A549 (cell line): ENCODE measurements around the gene PPIG. TPM values are rescaled to one million over a fixed set of nuclear protein-coding genes. Genes with fewer than 3 reads are reported as not detected.

Experiments
- ATAC-seq, 2 experiments: fragments of 200-7000 bp in 1 of 2; fragments of >200 bp in 1 of 2; cut with Nextera tagmentation in 1 of 2; cut with Tn5 transposase in 1 of 2; 3 replicates each; pipeline versions ENCODE4 v1.8.0 to v1.9.1; 2018 to 2020; ENCODE audit warnings: mild to moderate bottlenecking in 1 of 2, moderate library complexity in 1 of 2
- CTCF ChIA-PET: fragments of 300-600 bp; sonication (Branson Sonifier 250); formaldehyde crosslinking; extraction: SDS; loops from one replicate; lab custom pipeline; 2021; ENCODE audit warnings: antibody characterized with exemption, inconsistent platforms; lab: Yijun Ruan, JAX
- POLR2A ChIA-PET: fragments of 350-600 bp; formaldehyde crosslinking; extraction: SDS; loops from one replicate; lab custom pipeline; 2021; ENCODE audit warnings: antibody characterized with exemption, inconsistent platforms; lab: Yijun Ruan, JAX
- DNase-seq, 2 experiments: peaks; one replicate each; pipeline versions ENCODE4 v3.0.0 to v3.0.0-alpha.2; 2011 to 2016; ENCODE audit warnings: low read depth in 1 of 2, low spot score in 1 of 2
- FAIRE-seq: peaks from 2 replicates; lab custom pipeline; 2011; peaks lifted over from hg19 to GRCh38; lab: Jason Lieb, UNC
- H3K27ac ChIP-seq, 2 experiments: fragments of >200 bp; sonication (Bioruptor Twin); formaldehyde crosslinking; 3 replicates each; pipeline ENCODE4 v1.5.1; 2016 to 2017
- H3K4me1 ChIP-seq: fragments of >200 bp; sonication (Bioruptor Twin); formaldehyde crosslinking; 3 replicates; pipeline ENCODE4 v1.6.1; 2016
- H3K4me2 ChIP-seq: fragments of >200 bp; sonication (Bioruptor Twin); formaldehyde crosslinking; 3 replicates; pipeline ENCODE4 v1.6.1; 2016
- H3K4me3 ChIP-seq: fragments of >200 bp; sonication (Bioruptor Twin); formaldehyde crosslinking; 3 replicates; pipeline ENCODE4 v1.5.1; 2016
- H3K9me3 ChIP-seq: fragments of >200 bp; sonication (Bioruptor Twin); formaldehyde crosslinking; 3 replicates; pipeline ENCODE4 v1.6.1; 2016
- BCL3 ChIP-seq: fragments of >200 bp; sonication (Bioruptor Twin); formaldehyde crosslinking; IDR thresholded peaks from 3 replicates; pipeline ENCODE4 v1.6.1; 2016
- BHLHE40 ChIP-seq: IDR thresholded peaks from 2 replicates; pipeline ENCODE4 v1.6.1; 2012; ENCODE audit warnings: low read depth, low read length, inconsistent platforms
- CEBPB ChIP-seq, 2 experiments: fragments of >200 bp in 1 of 2; sonication (Bioruptor Twin) in 1 of 2; formaldehyde crosslinking in 1 of 2; IDR thresholded peaks; 2 replicates each; pipeline ENCODE4 v1.6.1; 2012 to 2016
- EHF ChIP-seq: fragments of 250-450 bp; sonication (Bioruptor Pico); IDR thresholded peaks from 2 replicates; pipeline ENCODE4 v1.5.0; 2020; ENCODE audit warnings: mild to moderate bottlenecking
- ELK1 ChIP-seq: fragments of 150-350 bp; IDR thresholded peaks from 2 replicates; pipeline ENCODE4 v1.6.1; 2014; ENCODE audit warnings: low read depth, mild to moderate bottlenecking, low read length
- ESRRA ChIP-seq: fragments of 150-350 bp; IDR thresholded peaks from 2 replicates; pipeline ENCODE4 v1.6.1; 2014; ENCODE audit warnings: mild to moderate bottlenecking, low read length, borderline replicate concordance
- GATA3 ChIP-seq: IDR thresholded peaks from 2 replicates; pipeline ENCODE4 v1.6.1; 2012; ENCODE audit warnings: borderline replicate concordance
- HOXB13 ChIP-seq: fragments of 250-450 bp; sonication (Bioruptor Pico); IDR thresholded peaks from 2 replicates; pipeline ENCODE4 v1.5.0; 2020; ENCODE audit warnings: low read depth, mild to moderate bottlenecking, moderate library complexity
- JUNB ChIP-seq: fragments of >200 bp; sonication (Bioruptor Twin); formaldehyde crosslinking; IDR thresholded peaks from 2 replicates; pipeline ENCODE4 v1.6.1; 2016
- KDM5A ChIP-seq: fragments of 200-600 bp; sonication (generic); IDR thresholded peaks from 2 replicates; pipeline ENCODE4 v1.6.1; 2016; ENCODE audit warnings: antibody characterized with exemption, mild to moderate bottlenecking
- MAFK ChIP-seq: fragments of 450-650 bp; IDR thresholded peaks from 2 replicates; pipeline ENCODE4 v1.6.1; 2014; ENCODE audit not compliant: partially characterized antibody
- PBX3 ChIP-seq: IDR thresholded peaks from 2 replicates; pipeline ENCODE4 v1.6.1; 2012
- POLR2A ChIP-seq: IDR thresholded peaks from 2 replicates; pipeline ENCODE4 v1.6.1; 2012; ENCODE audit warnings: mild to moderate bottlenecking, low read length
- RAD21 ChIP-seq, 2 experiments: fragments of >200 bp in 1 of 2; sonication (Bioruptor Twin) in 1 of 2; formaldehyde crosslinking in 1 of 2; IDR thresholded peaks in 1 of 2; conservative IDR thresholded peaks in 1 of 2; 2 replicates in 1 of 2; 3 replicates in 1 of 2; pipeline ENCODE4 v1.6.1; 2012 to 2018; ENCODE audit warnings: inconsistent platforms in 1 of 2
- RARB ChIP-seq: fragments of 250-450 bp; sonication (Bioruptor Pico); IDR thresholded peaks from 2 replicates; pipeline ENCODE4 v1.8.0; 2021; ENCODE audit warnings: mild to moderate bottlenecking, moderate library complexity
- RCOR1 ChIP-seq: fragments of 150-350 bp; IDR thresholded peaks from 2 replicates; pipeline ENCODE4 v1.6.1; 2014; ENCODE audit warnings: antibody characterized with exemption, low read length, low read depth
- REST ChIP-seq: fragments of 200-600 bp; sonication (generic); IDR thresholded peaks from 2 replicates; pipeline ENCODE4 v1.6.1; 2016; ENCODE audit warnings: antibody characterized with exemption, mild to moderate bottlenecking, moderate library complexity
- TFCP2L1 ChIP-seq: fragments of 250-450 bp; sonication (Bioruptor Pico); IDR thresholded peaks from 2 replicates; pipeline ENCODE4 v1.5.0; 2021; ENCODE audit warnings: mild to moderate bottlenecking
- TP53 ChIP-seq: fragments of 250-450 bp; sonication (Bioruptor Pico); IDR thresholded peaks from 2 replicates; pipeline ENCODE4 v1.5.0; 2021; ENCODE audit warnings: mild to moderate bottlenecking, moderate library complexity
- USF2 ChIP-seq: fragments of 450-650 bp; IDR thresholded peaks from 2 replicates; pipeline ENCODE4 v1.6.1; 2014; ENCODE audit warnings: antibody characterized with exemption
- ZC3H11A ChIP-seq: fragments of 450-650 bp; IDR thresholded peaks from 2 replicates; pipeline ENCODE4 v1.6.1; 2014; ENCODE audit warnings: antibody characterized with exemption, mild to moderate bottlenecking
- ZFP36 ChIP-seq: fragments of 450-650 bp; IDR thresholded peaks from 2 replicates; pipeline ENCODE4 v1.6.1; 2014; ENCODE audit warnings: borderline replicate concordance; ENCODE audit not compliant: partially characterized antibody
- ZSCAN20 ChIP-seq: fragments of 250-450 bp; sonication (Bioruptor Pico); IDR thresholded peaks from 2 replicates; pipeline ENCODE4 v1.8.0; 2022; ENCODE audit warnings: mild to moderate bottlenecking, moderate library complexity
- WGBS: methylation state at CpG from one replicate; pipeline ENCODE4 v1.1.6; 2017; ENCODE audit errors: missing lambda C conversion rate; 5-methylcytosine and 5-hydroxymethylcytosine counted together
- polyA plus RNA-seq, 4 experiments: library from polyadenylated mRNA; depleted of rRNA in 3 of 4; stranded (reverse); fragments of >200 nt; fragmentation: RNase III in 1 of 4; extraction: RNeasy Plus Mini Kit Qiagen cat#74134 plus additional on column Dnase treatment in 1 of 4; gene quantifications; 2 replicates in 3 of 4; 3 replicates in 1 of 4; pipeline ENCODE4 v1.2.3, GENCODE V29; 2011 to 2017

PPIG gene
- polyA plus RNA-seq, 2 of the 4 experiments (the other 2 are of a cell fraction): 60.5 to 70.8 TPM

GRCh38 chr2:169656164-169656563, 72.0 kb downstream of the PPIG start:
- TF ChIP-seq CEBPB (IDR thresholded peaks at IDR 0.05): no peak
- no peak for TF ChIP-seq ESRRA
- TF ChIP-seq RCOR1: no peak
- no peak for TF ChIP-seq POLR2A
- TF ChIP-seq ZFP36: no peak
- no peak for TF ChIP-seq PBX3
- no peak for TF ChIP-seq JUNB
- no peak for TF ChIP-seq EHF (CRISPR knock-in tag)
- no peak for TF ChIP-seq ZSCAN20 (CRISPR knock-in tag)
- TF ChIP-seq BHLHE40: no peak
- no peak for TF ChIP-seq HOXB13 (CRISPR knock-in tag)
- no peak for TF ChIP-seq MAFK
- TF ChIP-seq RAD21 (conservative IDR thresholded peaks at IDR 0.05 in 1 of 2, IDR thresholded peaks at IDR 0.05 in 1 of 2): no peak
- TF ChIP-seq RARB: no peak
- ATAC-seq: 0 out of 6 replicates have a peak, but pooled peaks of 1 of the 2 experiments have one; percentile 30
- CTCF ChIA-PET: interaction anchor here (1.0 kb wide), 1 partner anchor 15 kb away, joined by 3 read pairs; no protein-coding TSS in a partner anchor
- no peak overlapping the region for H3K4me2 ChIP-seq
- 44% methylated on average over 3 of the region's 3 CpGs for WGBS
- POLR2A ChIA-PET: no interaction called here
- no peak overlapping the region for H3K27ac ChIP-seq
- FAIRE-seq: no peak
- no peaks in the 10 kb centered on the region for H3K4me1 ChIP-seq
- H3K9me3 ChIP-seq: no peaks in the 10 kb centered on the region
- no peak overlapping the region for H3K4me3 ChIP-seq
- no peak for DNase-seq

- FAIRE-seq: no peak
- DNase-seq: no peak
- no peak for TF ChIP-seq ZC3H11A
- TF ChIP-seq MAFK: no peak
- TF ChIP-seq GATA3: no peak
- TF ChIP-seq KDM5A: no peak
- Histone ChIP-seq H3K9me3 (no peaks in the 10 kb centered on the region), H3K4me3 (no peak overlapping the region), H3K4me2 (no peak overlapping the region), H3K27ac (no peak overlapping the region), H3K4me1 (no peaks in the 10 kb centered on the region)
- 100% methylated on average over 1 of the region's 1 CpG for WGBS
- POLR2A ChIA-PET: no interaction called here
- CTCF ChIA-PET: no interaction called here
- no peak for ATAC-seq
These were observed 74.7 kb downstream of the PPIG start for GRCh38 chr2:169658877-169659276.

GRCh38 chr2:169659320-169659719, 75.2 kb downstream of the PPIG start:
- ATAC-seq (no peak), DNase-seq (no peak), FAIRE-seq (no peak)
- H3K4me3 ChIP-seq: no peak overlapping the region
- no peak overlapping the region for H3K27ac ChIP-seq
- H3K4me2 ChIP-seq: no peak overlapping the region
- H3K4me1 ChIP-seq: no peaks in the 10 kb centered on the region
- WGBS: 0% methylated on average over 1 of the region's 1 CpG
- POLR2A ChIA-PET: no interaction called here
- CTCF ChIA-PET: no interaction called here
- H3K9me3 ChIP-seq: no peaks in the 10 kb centered on the region
- TF ChIP-seq TP53 (no peak), PBX3 (no peak), USF2 (no peak), ZC3H11A (no peak), TFCP2L1 (no peak), REST (no peak), BCL3 (no peak), ELK1 (no peak)
